GM19193 (cell line): ENCODE data around the gene FGGY.

Experiments
- POLR2A ChIP-seq: IDR thresholded peaks from 4 replicates; pipeline ENCODE4 v1.6.1; 2011; ENCODE audit not compliant: insufficient read depth, insufficient read length; ENCODE audit errors: extremely low read depth

The FGGY gene

GRCh38 chr1:59684698-59685097 is 387.8 kb downstream of the FGGY start:
- no peak for TF ChIP-seq POLR2A

GRCh38 chr1:59685101-59685500 is 388.2 kb downstream of the FGGY start:
- TF ChIP-seq POLR2A: no peak

- TF ChIP-seq POLR2A: no peak
Measured at GRCh38 chr1:59685666-59686065, 388.8 kb downstream of the FGGY start.

GRCh38 chr1:59686170-59686569 is 389.3 kb downstream of the FGGY start:
- TF ChIP-seq POLR2A: no peak

GRCh38 chr1:59686574-59686973 is 389.7 kb downstream of the FGGY start:
- no peak for TF ChIP-seq POLR2A

GRCh38 chr1:59687081-59687480 is 390.2 kb downstream of the FGGY start:
- TF ChIP-seq POLR2A: no peak

- no peak for TF ChIP-seq POLR2A
Measured at GRCh38 chr1:59688976-59689375, 392.1 kb downstream of the FGGY start.

GRCh38 chr1:59689730-59690129 is 392.8 kb downstream of the FGGY start:
- no peak for TF ChIP-seq POLR2A

GRCh38 chr1:59690171-59690930 is 393.5 kb downstream of the FGGY start:
- no peak for TF ChIP-seq POLR2A

- TF ChIP-seq POLR2A: no peak
Measured at GRCh38 chr1:59691261-59691660, 394.4 kb downstream of the FGGY start.

GRCh38 chr1:59692591-59692990 is 395.7 kb downstream of the FGGY start:
- TF ChIP-seq POLR2A: no peak

GRCh38 chr1:59693406-59693805 is 396.5 kb downstream of the FGGY start:
- no peak for TF ChIP-seq POLR2A

GRCh38 chr1:59695252-59695651 is 398.4 kb downstream of the FGGY start:
- TF ChIP-seq POLR2A: no peak

GRCh38 chr1:59696421-59697115 is 399.7 kb downstream of the FGGY start:
- TF ChIP-seq POLR2A: no peak

GRCh38 chr1:59697150-59697800 is 400.4 kb downstream of the FGGY start:
- TF ChIP-seq POLR2A: no peak

GRCh38 chr1:59698386-59698785 is 401.5 kb downstream of the FGGY start:
- no peak for TF ChIP-seq POLR2A
